Fibroblast of mammary gland (primary cell): Measurements from ENCODE around the gene SLC25A5.
"Not testable (repeated sequence)": the region's sequence is repeated elsewhere in the genome, so short reads cannot be mapped to it uniquely, and the experiment has no call there.

Experiments
- DNase-seq: peaks from one replicate; pipeline ENCODE4 v3.0.0-alpha.2; 2010; ENCODE audit warnings: low read depth
- H3K4me3 ChIP-seq: 2 replicates; pipeline ENCODE4 v1.5.1; 2011; ENCODE audit warnings: low read depth, mild to moderate bottlenecking, low read length, moderate library complexity; ENCODE audit not compliant: control insufficient read depth
- TF ChIP-seq, protein P1 (sequence below): conservative IDR thresholded peaks from 2 replicates; pipeline ENCODE4 v1.5.1; 2011; ENCODE audit warnings: low read depth, low read length, inconsistent platforms; ENCODE audit not compliant: control insufficient read depth, insufficient read depth

Gene SLC25A5

DNA sequence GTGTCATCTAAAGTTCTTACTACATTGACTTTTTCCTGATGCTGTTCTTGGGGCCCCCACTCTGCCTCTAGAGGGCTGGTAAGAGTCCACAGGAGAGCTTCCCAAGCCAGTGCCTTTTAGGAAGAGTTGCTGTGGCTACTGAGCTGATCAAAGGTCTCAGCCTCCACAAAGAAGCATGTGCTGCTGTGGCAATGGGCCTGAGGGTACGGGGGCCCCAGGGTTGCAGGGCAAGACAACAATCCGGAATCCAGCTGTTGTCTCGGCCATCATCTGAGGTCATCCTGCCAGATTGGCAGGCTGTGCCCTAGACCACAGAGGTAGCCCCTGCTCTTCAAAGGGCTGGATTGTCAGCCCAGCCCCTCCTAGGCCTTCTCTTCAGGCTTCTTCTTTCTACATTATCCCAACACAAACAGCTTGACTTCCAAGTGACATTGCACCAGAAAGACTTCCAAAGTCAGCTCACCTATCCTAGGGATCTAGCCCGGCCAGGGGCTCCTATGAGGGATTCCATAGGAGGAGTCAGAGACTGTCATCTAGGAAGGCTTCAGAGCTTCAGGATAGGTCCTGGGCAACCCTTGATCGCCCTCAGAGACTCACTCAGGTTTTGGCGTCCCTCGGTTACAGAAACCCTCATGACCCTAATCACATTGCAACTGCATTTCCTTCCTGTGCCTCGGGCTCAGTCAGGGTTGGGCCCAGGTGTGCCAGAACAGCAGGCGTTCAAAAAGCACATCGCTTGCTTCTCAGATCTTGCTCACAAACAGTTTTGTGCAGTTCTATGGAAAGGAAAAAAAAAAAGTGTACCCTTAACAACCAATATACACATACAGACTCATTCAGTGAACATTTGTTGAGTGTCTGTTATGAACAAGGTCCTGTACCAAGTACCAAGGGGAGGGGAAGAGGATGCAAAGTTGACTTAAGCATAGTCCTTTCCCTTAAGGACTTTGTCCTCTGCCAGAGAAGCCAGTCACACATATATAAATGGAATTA is 27.8 kb downstream of the SLC25A5 start:
- TF ChIP-seq, protein P1, sequence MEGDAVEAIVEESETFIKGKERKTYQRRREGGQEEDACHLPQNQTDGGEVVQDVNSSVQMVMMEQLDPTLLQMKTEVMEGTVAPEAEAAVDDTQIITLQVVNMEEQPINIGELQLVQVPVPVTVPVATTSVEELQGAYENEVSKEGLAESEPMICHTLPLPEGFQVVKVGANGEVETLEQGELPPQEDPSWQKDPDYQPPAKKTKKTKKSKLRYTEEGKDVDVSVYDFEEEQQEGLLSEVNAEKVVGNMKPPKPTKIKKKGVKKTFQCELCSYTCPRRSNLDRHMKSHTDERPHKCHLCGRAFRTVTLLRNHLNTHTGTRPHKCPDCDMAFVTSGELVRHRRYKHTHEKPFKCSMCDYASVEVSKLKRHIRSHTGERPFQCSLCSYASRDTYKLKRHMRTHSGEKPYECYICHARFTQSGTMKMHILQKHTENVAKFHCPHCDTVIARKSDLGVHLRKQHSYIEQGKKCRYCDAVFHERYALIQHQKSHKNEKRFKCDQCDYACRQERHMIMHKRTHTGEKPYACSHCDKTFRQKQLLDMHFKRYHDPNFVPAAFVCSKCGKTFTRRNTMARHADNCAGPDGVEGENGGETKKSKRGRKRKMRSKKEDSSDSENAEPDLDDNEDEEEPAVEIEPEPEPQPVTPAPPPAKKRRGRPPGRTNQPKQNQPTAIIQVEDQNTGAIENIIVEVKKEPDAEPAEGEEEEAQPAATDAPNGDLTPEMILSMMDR: no peak
- H3K4me3 ChIP-seq: no peak overlapping the region
- no peak for DNase-seq

DNA sequence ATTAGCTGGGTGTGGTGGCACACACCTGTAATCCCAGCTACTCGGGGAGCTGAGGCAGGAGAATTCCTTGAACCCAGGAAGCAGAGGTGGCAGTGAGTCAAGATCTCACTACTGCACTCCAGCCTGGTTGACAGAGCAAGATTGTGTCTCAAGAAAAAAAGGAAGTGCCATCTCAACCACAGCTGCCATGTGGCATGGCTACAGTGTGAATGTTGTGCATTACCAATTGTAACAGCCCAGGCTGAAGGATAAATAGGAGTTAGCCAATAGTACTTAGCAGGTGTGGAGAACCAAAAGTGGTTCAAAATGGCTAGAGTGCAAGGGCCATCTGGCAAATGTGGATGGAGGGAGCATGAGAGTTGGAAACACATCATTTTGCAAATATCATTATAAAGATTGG is 28.9 kb downstream of the SLC25A5 start:
- DNase-seq: no peak
- no peak overlapping the region for H3K4me3 ChIP-seq

DNA sequence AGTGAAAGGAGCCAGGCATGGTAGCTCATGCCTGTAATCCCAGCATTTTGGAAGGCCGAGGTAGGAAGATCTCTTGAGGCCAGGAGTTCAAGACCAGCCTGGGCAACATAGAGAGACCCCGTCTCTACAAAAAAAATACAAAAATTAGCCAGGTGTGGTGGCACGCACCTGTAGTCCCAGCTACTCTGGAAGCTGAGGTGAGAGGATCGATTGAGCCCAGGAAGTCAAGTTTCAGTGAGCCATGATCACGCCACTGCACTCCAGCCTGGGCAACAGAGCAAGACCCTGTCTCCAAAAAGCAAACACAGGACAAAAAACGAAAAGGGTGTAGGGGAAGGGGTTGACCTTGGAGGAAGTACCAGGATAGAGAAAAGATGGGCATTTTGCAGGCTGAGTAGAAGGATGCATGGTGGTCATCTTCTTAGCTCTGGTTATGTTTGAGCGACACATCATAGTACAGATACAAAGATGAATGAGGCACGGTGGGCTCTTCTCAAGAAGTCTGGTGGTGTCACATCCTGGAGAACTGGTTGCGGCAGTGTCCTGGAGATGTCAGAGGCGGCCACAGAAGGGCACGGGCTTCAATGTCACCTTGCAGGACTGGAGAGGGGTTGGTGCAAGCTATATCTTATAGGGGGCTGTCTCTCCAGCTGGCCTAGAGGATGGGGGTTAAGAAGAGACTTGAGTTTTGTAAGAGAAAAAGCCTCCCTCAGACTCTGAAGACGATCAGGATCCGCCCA is 32.0 kb downstream of the SLC25A5 start:
- H3K4me3 ChIP-seq: no peak overlapping the region
- no peak for DNase-seq
- TF ChIP-seq, protein P1: no peak

More for the DNA sequence above, 28.9 kb downstream of the SLC25A5 start:
- TF ChIP-seq, protein P1: no peak

DNA sequence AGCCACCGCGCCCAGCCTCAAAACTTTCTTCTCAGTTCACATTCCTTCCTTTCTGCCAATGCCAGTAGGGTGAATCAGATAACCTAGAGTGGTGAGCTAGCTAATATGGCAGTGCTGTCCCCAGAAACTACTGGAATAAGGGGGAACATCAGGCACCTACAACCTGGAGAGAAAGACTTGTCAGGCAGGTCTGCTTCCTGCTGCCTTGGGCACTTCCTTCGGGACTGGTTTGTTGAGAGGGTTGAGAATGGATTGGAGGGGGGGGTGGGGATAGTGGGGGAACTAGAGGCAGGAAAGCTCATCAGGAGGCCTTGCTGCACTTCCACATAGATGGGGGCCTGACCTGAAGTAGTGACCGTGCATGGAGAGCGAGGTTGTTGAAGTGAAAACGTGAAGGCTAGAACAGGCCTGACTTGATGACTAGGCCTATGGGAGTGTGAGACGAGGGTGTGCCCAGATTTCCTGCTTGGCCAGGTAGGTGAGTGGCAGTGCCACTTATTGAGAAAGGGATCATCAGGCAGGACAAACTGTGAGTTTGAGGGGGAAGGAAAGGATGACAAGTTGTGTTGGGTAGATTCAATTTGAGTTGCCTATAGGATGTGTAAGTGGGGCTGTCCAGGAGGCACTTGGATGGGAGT is 33.4 kb downstream of the SLC25A5 start:
- H3K4me3 ChIP-seq: no peak overlapping the region
- no peak for DNase-seq
- TF ChIP-seq, protein P1: no peak

DNA sequence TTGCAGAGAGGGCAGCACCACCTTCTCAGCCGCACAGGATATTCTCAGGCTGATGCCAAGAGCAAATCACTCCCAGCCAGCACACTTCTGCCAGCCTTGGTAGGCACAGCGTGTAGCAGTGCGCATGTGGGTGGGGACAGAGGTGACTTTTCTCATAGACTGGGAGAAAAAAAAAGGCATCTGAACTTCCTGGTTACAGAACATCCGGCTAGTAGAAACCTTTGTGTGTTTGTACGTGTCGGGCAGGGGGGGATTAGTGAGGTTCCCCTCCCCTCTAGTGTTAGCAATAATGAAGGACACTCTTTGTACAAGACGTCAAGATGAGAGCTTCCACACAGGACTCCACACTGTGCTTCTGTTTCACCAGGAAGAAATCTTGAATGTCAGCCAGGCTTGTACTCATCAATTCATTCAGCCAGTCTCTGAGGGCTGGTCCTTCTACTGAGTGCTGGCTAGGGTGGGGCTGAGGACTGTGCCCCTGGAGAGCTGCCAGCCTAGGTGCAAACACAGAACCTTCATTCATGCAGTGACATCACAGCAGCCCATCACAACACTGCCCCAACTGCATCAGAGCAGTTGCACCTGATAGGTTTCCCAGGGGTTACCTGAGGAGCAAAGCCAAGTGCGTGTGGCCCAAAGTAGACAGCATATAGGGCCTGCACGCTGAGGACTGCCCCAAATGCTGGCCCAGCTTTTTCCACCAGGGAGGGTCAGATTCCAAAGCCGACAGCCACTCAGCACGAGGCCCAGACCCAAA is 34.7 kb downstream of the SLC25A5 start:
- peak; percentile 60 for DNase-seq
- no peak overlapping the region for H3K4me3 ChIP-seq
- TF ChIP-seq, protein P1: no peak

DNA sequence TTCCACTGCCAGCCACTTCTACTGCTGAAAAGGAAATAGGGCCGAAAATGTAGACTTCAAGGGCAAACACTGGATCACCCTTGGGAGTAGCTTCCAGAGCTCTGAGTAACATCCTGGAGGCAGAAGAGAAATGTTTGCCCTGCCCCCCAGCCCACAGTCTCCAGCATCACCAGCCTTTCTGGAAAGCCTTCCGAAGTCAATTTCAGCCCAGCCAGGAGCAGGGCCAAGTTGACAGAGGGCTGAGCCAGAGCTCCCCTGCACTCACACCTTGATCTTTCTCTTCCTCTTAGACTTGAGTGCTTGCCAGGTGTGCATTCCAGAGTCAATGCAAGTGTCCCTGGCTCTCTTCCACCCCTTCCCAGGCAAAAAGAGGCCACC is 35.2 kb downstream of the SLC25A5 start:
- peak; percentile 82 for DNase-seq
- TF ChIP-seq, protein P1: no peak
- H3K4me3 ChIP-seq: no peak overlapping the region

DNA sequence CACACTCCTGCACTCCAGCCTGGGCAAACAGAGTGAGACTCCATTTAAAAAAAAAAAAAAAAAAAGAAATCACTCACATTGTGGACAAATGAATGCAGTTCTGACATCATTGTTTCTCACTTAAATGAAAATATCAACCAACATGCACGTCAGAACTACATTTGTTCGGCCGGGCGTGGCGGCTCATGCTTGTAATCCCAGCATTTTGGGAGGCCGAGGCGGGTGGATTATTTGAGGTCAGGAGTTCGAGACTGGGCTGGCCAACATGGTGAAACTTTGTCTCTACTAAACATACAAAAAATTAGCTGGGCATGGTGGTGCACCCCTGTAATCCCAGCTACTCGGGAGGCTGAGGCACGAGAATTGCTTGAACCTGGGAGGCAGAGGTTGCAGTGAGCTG is 36.9 kb downstream of the SLC25A5 start:
- not testable (repeated sequence) for H3K4me3 ChIP-seq, DNase-seq
